Omental fat pad (tissue), 4 donors: ENCODE measurements around the gene HENMT1. TPM values are rescaled to one million over a fixed set of nuclear protein-coding genes. Genes with fewer than 3 reads are reported as not detected.

Source experiments
- ATAC-seq: fragments of 150-250 bp; one replicate; pipeline ENCODE4 v1.9.1; 2016; ENCODE audit warnings: mild to moderate bottlenecking, moderate library complexity; ENCODE audit not compliant: low FRiP score
- DNase-seq: peaks from one replicate; pipeline ENCODE4 v3.0.0-alpha.2; 2019; ENCODE audit warnings: low spot score
- total RNA-seq, 4 donors: library from RNA; depleted of rRNA; stranded (reverse); fragments of >200 nt; gene quantifications; one replicate each; pipeline ENCODE4 v1.1.0, GENCODE V29; 2016
- TF ChIP-seq, protein P1 (sequence below), 3 donors: fragments of 450-650 bp; IDR thresholded peaks; one replicate each; pipeline ENCODE4 v1.5.1; 2016 to 2017; ENCODE audit warnings: antibody characterized with exemption in 3 of 3, mild to moderate bottlenecking in 3 of 3, moderate library complexity in 2 of 3

The HENMT1 gene
- total RNA-seq, 4 donors from 2014 or later = 2.8 to 4.9 (median 4.5) TPM

DNA sequence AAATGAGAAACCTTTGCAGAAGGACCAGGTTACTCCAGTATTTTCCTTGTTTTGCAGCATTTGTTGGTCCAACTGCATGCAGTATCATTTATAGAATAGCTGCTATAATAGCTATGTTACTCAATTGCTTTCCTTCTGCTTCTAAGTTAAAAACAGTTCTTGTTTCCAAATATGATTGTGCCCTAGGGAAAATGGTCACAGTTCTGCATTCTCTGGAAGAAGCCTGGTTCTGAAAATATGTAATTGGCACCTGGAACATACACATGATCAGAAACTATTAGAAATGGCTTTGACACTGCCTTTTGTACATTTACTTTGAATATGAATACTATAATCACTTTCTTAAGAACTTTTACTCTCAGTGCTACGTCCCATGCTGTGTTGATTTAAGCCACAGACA is 33.6 kb downstream of the HENMT1 start:
- TF ChIP-seq, protein P1, sequence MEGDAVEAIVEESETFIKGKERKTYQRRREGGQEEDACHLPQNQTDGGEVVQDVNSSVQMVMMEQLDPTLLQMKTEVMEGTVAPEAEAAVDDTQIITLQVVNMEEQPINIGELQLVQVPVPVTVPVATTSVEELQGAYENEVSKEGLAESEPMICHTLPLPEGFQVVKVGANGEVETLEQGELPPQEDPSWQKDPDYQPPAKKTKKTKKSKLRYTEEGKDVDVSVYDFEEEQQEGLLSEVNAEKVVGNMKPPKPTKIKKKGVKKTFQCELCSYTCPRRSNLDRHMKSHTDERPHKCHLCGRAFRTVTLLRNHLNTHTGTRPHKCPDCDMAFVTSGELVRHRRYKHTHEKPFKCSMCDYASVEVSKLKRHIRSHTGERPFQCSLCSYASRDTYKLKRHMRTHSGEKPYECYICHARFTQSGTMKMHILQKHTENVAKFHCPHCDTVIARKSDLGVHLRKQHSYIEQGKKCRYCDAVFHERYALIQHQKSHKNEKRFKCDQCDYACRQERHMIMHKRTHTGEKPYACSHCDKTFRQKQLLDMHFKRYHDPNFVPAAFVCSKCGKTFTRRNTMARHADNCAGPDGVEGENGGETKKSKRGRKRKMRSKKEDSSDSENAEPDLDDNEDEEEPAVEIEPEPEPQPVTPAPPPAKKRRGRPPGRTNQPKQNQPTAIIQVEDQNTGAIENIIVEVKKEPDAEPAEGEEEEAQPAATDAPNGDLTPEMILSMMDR (IDR thresholded peaks at IDR 0.05) = no peak
- ATAC-seq (no peak), DNase-seq (no peak)

- ATAC-seq = no peak
- TF ChIP-seq, protein P1 (IDR thresholded peaks at IDR 0.05) = no peak
These were observed 36.8 kb downstream of the HENMT1 start for GRCh38 chr1:108624069-108624468.

GRCh38 chr1:108617724-108618056 is 43.2 kb downstream of the HENMT1 start:
- TF ChIP-seq, protein P1 (IDR thresholded peaks at IDR 0.05) = no peak
- DNase-seq = no peak
- no peak for ATAC-seq

More at GRCh38 chr1:108624069-108624468, 36.8 kb downstream of the HENMT1 start:
- no peak for DNase-seq

DNA sequence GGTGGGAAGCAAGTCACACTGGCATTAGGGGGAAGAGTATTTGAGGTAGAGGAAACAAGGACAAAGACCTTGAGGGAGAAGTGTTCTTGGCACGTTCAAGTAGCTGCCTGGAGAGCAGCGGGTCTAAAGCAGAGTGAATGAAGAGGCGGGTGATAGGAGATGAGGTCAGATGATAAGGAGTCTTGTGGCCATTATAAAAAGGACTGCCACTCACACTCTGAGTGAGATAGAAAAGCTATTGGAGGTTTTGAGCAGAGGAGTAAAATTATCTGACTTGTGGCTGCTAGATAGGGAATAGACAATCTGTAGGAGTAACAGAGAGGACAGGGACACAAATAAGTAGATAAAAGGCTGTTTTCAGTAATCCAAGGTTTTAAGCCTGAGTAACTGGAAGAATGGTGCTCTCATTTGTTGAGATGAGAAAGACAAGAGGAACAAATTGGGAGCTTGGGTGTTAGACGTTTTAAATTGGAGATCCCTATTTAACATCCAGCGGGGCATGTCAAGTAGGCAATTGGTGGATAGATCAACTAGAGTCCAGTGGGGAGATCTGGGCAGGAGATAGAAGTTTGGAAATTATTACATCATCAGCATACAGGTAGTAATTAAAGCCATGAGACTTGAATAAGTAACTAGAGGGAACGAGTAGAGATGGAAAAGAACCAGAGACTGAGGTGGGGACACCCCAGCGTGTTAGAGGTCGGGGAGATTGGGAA is 43.7 kb downstream of the HENMT1 start:
- TF ChIP-seq, protein P1 (IDR thresholded peaks at IDR 0.05) = no peak
- DNase-seq = no peak
- ATAC-seq = no peak

DNA sequence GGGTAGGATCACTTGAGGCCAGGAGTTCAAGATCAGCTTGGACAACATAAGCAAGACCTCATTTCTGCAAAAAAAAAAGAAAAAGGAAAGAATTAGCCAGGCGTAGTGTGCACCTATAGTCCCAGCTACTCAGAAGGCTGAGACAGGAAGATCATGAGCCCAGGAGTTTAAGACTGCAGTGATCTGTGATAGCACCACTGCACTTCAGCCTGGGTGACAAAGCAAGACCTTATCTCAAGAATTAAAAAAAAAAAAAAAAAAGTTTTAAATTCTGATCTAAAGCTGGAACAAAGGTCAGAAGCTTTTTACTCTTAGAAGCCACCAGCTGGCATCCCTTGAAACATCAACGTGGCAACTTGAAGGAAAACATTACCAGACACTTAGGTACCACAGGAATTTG is 45.3 kb downstream of the HENMT1 start:
- DNase-seq (no peak), ATAC-seq (no peak)
- TF ChIP-seq, protein P1 (IDR thresholded peaks at IDR 0.05) = no peak

DNA sequence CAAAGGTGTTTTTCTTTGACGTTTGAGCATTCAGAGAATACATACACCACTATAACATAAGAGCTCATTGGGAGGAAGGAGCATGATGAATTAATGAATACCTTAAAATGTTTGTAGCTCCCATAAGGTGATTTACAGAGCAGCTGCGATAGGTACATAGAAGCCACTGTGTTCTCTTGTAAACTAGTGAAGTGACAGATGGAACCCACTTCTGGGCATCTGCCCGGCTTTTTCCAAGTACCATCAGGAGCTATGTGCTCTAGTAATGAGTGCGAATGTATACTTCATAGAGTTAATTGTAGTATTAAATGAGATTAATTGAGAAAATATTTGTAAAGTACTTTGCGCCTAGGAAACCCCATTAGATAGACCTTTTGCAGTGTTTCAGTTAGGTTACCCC is 48.4 kb downstream of the HENMT1 start:
- DNase-seq (no peak), ATAC-seq (no peak)
- TF ChIP-seq, protein P1 (IDR thresholded peaks at IDR 0.05) = no peak

DNA sequence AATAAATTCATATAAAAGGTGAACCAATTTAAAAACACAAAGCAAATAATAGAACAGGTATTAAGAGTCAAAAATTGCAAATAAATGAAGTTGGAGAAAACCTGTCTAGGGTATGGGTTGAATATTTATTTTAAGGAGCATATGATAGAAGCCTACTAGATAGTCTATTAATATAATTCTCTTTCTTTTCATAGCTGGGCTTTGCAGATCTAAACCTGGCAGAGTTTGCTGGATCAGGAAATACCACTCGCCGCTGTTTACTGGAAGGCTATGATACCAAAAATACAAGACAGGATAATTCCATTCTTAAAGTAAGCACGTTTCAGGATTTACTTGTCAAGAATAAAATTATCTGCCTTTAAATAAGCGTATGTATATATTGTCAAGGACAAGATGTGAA is 48.9 kb downstream of the HENMT1 start:
- ATAC-seq (no peak), DNase-seq (no peak)
- TF ChIP-seq, protein P1 (IDR thresholded peaks at IDR 0.05) = no peak
